Measurements from ENCODE around the gene ITPR1. TPM values are rescaled to one million over a fixed set of nuclear protein-coding genes. Genes with fewer than 3 reads are reported as not detected.

Gene ITPR1
- polyA plus RNA-seq, 1 of the 3 experiments (the other 2 are of a cell fraction), result 5.9 TPM

GRCh38 chr3:4738737-4739274 is 245.7 kb downstream of the ITPR1 start:
- DNase-seq, result no peak
- Histone ChIP-seq H3K4me3 (ENCODE audit: low read depth in 2 of 2, low read length in 1 of 2) (no peak overlapping the region), H3K36me3 (replicated peaks in 1 of 2; ENCODE audit: control insufficient read depth in 1 of 2, insufficient read depth in 2 of 2, low read length in 1 of 2) (peaks cover 0 to 10% of the 10 kb centered on the region in 2 experiments), H3K4me1 (ENCODE audit: control insufficient read depth in 1 of 2, insufficient read depth in 2 of 2, low read depth in 1 of 2, low read length in 1 of 2) (peaks cover 2 to 15% of the 10 kb centered on the region in 2 experiments; a peak in 2 of 4 replicates), H3K9me2 (no peaks in the 10 kb centered on the region), H2AFZ (ENCODE audit: low read depth) (no peak overlapping the region), H3K9ac (no peak overlapping the region), H3K27ac (ENCODE audit: low read depth in 2 of 2, low read length in 1 of 2) (no peak overlapping the region), H3F3A (replicated peaks; ENCODE audit: insufficient read depth) (peaks cover 4% of the 10 kb centered on the region), H3K27me3 (ENCODE audit: insufficient read depth) (no peaks in the 10 kb centered on the region), H4K20me1 (ENCODE audit: insufficient read depth) (no peaks in the 10 kb centered on the region), H3K4me2 (no peak overlapping the region), H3K9me3 (no peaks in the 10 kb centered on the region), H3K79me2 (ENCODE audit: insufficient read depth) (no peaks in the 10 kb centered on the region)
- WGBS (ENCODE audit: low lambda C conversion rate), result 96% methylated on average over 9 of the region's 9 CpGs
- no peak for TF ChIP-seq FOSL2 (IDR thresholded peaks at IDR 0.05; ENCODE audit: borderline replicate concordance, low read depth)
- no peak for TF ChIP-seq MEF2A (IDR thresholded peaks at IDR 0.05; ENCODE audit: borderline replicate concordance, low read depth)
- TF ChIP-seq PBX3 (IDR thresholded peaks at IDR 0.05), result no peak
- TF ChIP-seq, protein P1, sequence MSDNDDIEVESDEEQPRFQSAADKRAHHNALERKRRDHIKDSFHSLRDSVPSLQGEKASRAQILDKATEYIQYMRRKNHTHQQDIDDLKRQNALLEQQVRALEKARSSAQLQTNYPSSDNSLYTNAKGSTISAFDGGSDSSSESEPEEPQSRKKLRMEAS (IDR thresholded peaks at IDR 0.05; ENCODE audit: low read depth), result no peak
- no peak for TF ChIP-seq EP300 (IDR thresholded peaks at IDR 0.05; ENCODE audit: borderline replicate concordance in 1 of 2, low read depth in 1 of 2, low read length in 1 of 2)
- ChIA-PET CTCF (interaction anchor here (2.8 kb wide), 1 partner anchor 27 kb away, joined by 9 read pairs; no protein-coding TSS in a partner anchor), POLR2A (no interaction called here)

- ChIA-PET POLR2A (no interaction called here), CTCF (interaction anchor here (2.8 kb wide), 1 partner anchor 28 kb away, joined by 9 read pairs; no protein-coding TSS in a partner anchor)
Observed at GRCh38 chr3:4739289-4740236, 246.4 kb downstream of the ITPR1 start.

More at GRCh38 chr3:4739289-4740236, 246.4 kb downstream of the ITPR1 start:
- Histone ChIP-seq H3K9me2 (no peaks in the 10 kb centered on the region), H3K4me2 (no peak overlapping the region), H3K27ac (ENCODE audit: low read depth in 2 of 2, low read length in 1 of 2) (no peak overlapping the region), H4K20me1 (ENCODE audit: insufficient read depth) (no peaks in the 10 kb centered on the region), H3K9ac (no peak overlapping the region), H3K27me3 (ENCODE audit: insufficient read depth) (no peaks in the 10 kb centered on the region), H3K4me3 (ENCODE audit: low read depth in 2 of 2, low read length in 1 of 2) (no peak overlapping the region), H3K4me1 (ENCODE audit: control insufficient read depth in 1 of 2, insufficient read depth in 2 of 2, low read depth in 1 of 2, low read length in 1 of 2) (peaks cover 2 to 18% of the 10 kb centered on the region in 2 experiments; a peak in 2 of 4 replicates), H3F3A (replicated peaks; ENCODE audit: insufficient read depth) (peaks cover 8% of the 10 kb centered on the region), H3K9me3 (no peaks in the 10 kb centered on the region), H2AFZ (ENCODE audit: low read depth) (no peak overlapping the region), H3K79me2 (ENCODE audit: insufficient read depth) (no peaks in the 10 kb centered on the region), H3K36me3 (replicated peaks in 1 of 2; ENCODE audit: control insufficient read depth in 1 of 2, insufficient read depth in 2 of 2, low read length in 1 of 2) (peaks cover 0 to 8% of the 10 kb centered on the region in 2 experiments)
- no peak for DNase-seq
- TF ChIP-seq FOXJ3 (CRISPR knock-in tag; IDR thresholded peaks at IDR 0.05), result no peak
- no peak for TF ChIP-seq EP300 (IDR thresholded peaks at IDR 0.05; ENCODE audit: borderline replicate concordance in 1 of 2, low read depth in 1 of 2, low read length in 1 of 2)
- TF ChIP-seq NRF1 (IDR thresholded peaks at IDR 0.05; ENCODE audit: low read depth, low read length), result no peak
- no peak for TF ChIP-seq PBX3 (IDR thresholded peaks at IDR 0.05)
- TF ChIP-seq ELF1 (IDR thresholded peaks at IDR 0.05), result no peak
- TF ChIP-seq RFX5 (IDR thresholded peaks at IDR 0.05; ENCODE audit: low read length), result no peak
- no peak for TF ChIP-seq TCF12 (IDR thresholded peaks at IDR 0.05)
- TF ChIP-seq YY1 (IDR thresholded peaks at IDR 0.05; ENCODE audit: low read depth), result no peak
- TF ChIP-seq EZH2phosphoT487 (IDR thresholded peaks at IDR 0.05; ENCODE audit: borderline replicate concordance, low read depth), result no peak
- no peak for TF ChIP-seq FOXM1 (IDR thresholded peaks at IDR 0.05; ENCODE audit: low read depth)
- TF ChIP-seq MXI1 (IDR thresholded peaks at IDR 0.05; ENCODE audit: low read depth, low read length), result no peak
- TF ChIP-seq, protein P2, sequence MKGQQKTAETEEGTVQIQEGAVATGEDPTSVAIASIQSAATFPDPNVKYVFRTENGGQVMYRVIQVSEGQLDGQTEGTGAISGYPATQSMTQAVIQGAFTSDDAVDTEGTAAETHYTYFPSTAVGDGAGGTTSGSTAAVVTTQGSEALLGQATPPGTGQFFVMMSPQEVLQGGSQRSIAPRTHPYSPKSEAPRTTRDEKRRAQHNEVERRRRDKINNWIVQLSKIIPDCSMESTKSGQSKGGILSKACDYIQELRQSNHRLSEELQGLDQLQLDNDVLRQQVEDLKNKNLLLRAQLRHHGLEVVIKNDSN (IDR thresholded peaks at IDR 0.05; ENCODE audit: borderline replicate concordance, low read depth), result no peak
- TF ChIP-seq TEAD4 (IDR thresholded peaks at IDR 0.05; ENCODE audit: borderline replicate concordance, insufficient read depth), result no peak
- TF ChIP-seq TAF1 (IDR thresholded peaks at IDR 0.05; ENCODE audit: borderline replicate concordance, low read depth, low read length), result no peak
- 86% methylated on average over 8 of the region's 9 CpGs for WGBS (ENCODE audit: low lambda C conversion rate)

Measured in SK-N-SH (cell line).